HG02588 (cell line): ENCODE data around the gene TMEM131L.

ENCODE experiments used
- ATAC-seq: cut with Tn5 transposase; IDR thresholded peaks from one replicate; pipeline ENCODE4 v1.9.1; 2021; ENCODE audit warnings: mild to moderate bottlenecking, moderate library complexity; ENCODE audit not compliant: unreplicated experiment

Gene TMEM131L

DNA sequence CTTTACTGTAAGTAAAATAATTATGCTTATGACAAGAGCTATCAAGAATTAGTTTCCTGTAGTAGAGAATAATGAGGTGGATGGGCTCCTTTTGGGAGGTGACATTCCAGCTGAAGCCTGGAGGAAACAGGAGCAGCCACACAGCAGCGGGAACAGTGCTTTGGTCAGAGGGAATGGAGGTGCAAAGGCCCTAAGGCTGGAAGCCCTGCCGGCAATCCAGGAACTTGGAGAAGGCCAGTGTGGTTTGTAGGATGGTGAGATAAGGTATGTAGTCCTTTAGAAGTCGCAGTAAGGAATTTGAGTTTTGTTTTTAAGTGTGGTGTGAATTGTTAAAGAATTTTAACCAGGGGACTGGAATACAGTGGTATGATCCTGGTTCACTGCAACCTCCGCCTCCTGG is 8.1 kb downstream of the TMEM131L start:
- ATAC-seq, result no peak

DNA sequence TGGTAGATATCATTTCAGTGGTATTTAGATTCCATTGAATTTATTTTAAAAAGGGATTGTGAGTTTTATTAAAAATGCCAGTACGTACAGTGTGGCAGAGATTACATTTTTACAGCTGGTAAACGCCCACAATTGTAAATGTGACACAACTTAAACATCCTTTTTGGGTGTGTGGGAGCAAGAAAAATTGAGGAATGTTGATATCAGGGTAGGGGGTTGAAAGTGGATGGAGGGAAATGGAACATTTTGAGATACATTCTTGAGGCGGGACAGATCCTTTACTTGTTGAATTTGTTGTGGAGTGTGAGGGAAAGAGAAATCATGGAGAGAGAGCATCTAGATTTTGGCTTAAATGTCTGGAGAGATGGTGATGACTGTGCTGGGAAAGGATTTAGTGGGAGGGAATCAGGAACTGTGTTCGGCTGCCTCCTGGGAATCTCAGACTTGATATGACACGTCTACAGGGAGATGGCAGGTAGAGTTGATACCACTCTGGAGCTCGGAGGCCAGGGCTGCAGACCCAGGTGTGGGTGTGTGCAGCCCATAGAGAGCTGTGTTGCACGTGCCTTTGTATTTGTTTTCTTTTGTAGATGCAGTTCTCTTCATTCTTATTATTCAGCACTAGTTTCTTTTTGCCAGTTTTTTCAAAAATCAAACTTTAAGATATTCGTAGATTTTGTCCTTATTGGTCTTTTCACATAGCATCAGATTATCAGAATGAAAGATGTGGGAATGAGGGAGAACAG is 10.8 kb downstream of the TMEM131L start:
- ATAC-seq, result no peak

DNA sequence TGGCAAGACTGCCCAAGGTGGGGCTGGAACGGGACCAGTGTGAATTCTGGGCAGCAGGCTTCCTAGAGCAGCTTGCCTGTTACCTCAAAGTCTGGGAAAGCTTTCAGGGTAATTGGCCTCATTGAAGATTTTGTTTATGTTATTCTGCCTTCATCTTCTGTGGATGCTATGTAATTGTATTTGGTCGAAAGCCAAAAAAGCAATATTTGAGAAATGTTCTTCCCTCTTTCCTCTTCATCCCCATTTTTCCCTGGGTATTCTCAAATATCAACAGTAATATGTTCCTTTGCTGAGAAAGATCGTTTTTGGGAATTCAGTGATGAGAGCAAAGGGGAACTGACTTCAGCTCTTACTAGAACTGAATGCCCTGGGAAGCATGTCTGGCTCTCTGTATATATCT is 12.9 kb downstream of the TMEM131L start:
- ATAC-seq, result no peak

DNA sequence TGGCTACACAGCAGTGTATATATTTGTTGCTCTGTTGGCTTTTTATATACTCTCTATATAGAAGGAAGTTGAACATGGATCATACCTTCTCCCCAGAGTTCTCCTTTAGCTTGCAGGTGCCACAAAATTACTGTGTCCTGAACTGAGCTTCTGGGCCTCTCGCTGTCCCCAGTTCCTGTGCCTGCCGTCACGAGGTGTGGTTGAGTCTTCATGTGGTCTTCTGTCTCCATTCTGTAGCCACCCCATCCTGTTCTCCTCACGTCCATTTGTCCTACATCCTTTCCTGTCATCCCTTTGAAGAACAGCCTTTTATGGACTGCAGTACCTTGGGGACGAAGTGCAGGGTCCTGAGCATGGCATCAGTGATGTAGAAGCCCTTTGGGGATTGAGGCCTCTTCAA is 14.5 kb downstream of the TMEM131L start:
- ATAC-seq, result no peak

DNA sequence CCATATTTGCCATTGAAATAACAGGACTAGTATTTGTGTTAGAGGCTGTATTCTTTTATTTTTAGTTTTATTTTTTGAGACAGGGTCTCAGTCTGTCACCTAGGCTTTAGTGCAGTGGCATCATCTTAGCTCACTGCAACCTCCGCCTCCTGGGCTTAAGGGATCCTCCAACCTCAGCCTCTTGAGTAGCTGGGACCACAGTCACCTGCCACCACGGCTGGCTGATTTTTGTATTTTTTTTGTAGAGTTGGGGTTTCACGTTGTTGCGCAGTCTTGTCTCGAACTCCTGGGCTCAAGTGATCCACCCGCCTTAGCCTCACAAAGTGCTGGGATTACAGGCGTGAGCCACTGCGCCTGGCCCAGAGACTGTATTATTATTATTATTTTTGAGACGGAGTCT is 15.3 kb downstream of the TMEM131L start:
- ATAC-seq, result no peak

DNA sequence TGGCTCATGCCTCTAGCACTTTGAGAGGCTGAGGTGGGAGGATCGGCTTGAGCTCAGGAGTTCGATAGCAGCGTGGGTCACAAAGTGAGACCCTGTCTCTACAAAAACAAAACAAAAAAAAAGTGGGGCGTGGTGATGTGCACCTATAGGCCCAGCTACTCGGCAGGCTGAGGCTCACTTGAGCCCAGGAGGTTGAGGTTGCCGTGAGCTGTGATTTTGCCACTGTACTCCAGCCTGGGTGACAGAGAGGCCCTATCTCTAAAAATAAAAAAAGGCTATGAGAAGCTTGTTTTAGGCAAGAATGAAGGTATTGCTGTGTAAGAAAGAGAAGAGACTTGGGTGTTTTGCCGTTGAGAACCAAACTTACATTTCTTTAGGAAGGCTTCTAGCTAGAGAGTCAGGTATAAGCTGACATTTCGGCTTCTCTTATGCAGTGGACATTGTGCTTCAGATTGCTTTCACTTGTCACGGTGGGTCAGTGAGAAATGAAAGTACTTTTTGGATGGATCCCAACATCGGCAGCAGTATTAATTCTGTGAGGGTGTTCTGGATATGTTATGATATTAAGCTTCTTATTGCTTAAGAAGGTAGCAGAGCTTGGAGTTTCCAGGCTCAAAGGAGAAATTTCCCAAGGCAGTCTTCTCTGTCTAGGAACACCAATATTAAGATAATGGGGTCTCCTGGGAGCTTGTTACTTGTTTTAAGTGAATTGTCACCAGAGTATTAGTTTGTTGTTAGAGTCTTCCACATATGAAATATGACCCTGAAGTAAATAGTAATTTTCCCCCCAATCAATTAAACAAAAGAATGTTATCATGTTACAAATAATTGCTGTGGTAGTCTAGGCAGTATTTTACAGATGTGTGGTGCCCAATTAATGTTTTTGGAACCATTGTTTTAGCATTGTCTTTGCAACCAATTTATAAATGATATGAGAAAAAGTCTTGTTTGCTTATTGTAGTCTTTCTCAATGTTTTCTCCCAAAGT is 17.6 kb downstream of the TMEM131L start:
- ATAC-seq, result no peak

DNA sequence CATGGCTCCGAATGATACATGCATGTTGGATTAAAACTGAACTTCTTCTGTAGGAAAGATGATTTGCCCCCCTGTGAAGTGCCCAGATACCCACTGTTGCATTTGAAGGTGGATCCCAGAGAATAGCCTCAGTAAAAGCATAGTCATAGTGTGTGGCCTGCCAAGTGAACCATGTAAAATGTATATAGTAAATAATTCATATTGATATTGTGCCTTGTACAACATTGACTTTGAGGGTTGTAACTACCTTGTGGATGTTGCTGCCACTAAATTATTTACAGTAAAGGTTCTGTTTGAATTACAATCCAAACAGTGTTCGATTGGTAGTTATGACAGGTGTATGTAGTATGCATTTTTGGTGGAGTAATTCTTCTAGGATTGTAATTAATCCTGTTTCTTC is 19.2 kb downstream of the TMEM131L start:
- ATAC-seq, result no peak

DNA sequence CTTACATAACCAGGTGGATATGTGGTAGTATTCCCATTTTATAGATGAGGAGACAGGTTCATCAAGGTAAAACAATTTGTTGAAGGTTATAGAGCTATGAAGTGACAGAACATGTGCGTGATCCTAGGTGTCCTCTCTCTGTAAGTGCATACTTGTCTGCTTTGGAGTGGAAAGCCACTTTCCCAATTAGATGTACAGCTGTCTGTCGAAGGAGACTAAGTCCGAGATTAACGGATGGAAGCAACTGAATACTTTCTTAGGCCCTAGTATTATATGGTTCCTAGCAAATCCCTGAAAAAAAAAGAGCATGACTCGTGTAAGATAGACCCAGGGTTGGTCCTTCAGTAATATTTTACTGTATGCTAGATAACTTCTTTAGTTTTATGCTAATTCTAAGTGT is 19.7 kb downstream of the TMEM131L start:
- ATAC-seq, result no peak

DNA sequence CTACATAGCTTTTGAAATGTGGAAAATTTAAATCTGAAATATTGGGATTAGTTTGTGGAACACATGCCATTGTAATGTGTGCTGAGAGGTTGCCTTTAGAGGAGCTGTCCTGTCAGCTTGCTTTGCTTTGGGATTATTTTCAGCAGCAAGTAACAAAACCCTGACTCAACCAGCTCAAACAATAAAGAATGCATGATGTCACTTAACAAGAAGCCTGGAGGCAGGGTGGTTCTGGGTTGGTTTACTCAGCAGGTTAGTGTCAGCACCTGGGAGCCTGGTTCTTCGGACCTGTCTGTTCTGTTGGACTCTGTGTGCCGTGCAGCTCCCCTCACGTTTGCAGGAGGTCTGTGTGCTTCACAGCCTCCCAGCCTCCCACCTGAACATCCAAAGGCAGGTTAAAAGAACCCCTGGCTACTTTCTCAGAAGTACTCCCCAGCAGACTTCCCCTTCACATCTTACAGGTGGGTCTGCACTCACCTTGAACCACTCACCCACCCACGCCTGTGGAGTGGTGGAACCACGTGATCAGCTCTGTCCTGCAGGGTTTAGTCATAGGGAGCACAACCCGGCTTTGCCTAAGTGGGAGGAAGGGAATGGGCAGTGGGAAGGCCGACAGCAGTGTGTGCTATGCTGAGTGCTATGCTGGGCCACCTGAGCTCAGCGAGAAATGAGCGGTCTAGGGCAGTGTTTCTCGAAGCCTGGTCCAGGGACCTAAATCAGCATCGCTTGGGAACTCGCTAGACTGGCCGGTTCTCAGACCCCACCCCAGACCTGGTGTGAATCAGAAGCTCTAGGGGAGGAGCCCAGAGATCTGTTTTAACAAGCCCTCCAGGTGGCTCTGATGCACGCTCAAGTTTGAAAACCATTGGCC is 20.4 kb downstream of the TMEM131L start:
- ATAC-seq, result no peak

DNA sequence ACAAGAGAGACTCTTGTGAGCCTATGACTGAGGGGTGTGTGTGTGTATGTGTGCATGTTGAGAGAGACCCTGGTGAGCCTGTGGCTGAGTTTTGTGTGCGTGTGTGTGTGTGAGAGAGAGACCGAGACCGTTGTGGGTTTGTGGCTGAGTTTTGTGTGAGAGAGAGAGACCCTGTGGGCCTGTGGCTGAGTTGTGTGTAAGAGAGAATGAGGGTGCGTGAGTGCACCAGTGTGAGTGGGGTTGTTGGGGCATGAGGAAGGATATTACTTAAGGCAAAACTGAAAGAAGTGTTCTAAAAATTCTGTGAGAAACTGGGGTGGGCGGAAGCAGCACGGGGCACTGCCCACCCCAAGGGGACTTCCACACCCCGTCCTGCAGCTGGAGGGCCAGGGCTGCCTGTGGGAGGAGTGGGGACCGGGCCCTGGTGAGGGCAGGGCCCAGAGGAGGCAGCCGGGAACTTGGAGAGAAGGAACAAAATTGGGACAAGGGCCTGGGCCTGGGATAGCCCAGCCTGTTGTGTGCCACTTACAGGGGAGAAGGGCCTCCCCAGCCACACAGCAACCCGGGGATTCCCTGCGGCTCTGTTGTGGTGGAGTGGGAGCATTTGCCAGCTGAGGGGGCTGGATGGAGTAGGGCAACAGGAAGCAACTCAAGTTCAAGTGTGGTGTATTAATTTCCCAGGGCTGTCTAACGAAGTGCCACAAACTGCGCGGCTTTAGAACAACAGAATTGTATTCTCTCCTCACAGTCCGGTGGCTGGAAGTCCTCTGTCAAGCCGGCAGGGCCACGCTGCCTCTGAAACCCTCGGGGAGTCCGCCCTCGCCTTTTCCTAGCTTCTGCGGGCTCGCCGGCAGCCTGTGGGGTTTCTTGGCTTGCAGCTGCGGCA is 22.1 kb downstream of the TMEM131L start:
- ATAC-seq, result peak; percentile 57

DNA sequence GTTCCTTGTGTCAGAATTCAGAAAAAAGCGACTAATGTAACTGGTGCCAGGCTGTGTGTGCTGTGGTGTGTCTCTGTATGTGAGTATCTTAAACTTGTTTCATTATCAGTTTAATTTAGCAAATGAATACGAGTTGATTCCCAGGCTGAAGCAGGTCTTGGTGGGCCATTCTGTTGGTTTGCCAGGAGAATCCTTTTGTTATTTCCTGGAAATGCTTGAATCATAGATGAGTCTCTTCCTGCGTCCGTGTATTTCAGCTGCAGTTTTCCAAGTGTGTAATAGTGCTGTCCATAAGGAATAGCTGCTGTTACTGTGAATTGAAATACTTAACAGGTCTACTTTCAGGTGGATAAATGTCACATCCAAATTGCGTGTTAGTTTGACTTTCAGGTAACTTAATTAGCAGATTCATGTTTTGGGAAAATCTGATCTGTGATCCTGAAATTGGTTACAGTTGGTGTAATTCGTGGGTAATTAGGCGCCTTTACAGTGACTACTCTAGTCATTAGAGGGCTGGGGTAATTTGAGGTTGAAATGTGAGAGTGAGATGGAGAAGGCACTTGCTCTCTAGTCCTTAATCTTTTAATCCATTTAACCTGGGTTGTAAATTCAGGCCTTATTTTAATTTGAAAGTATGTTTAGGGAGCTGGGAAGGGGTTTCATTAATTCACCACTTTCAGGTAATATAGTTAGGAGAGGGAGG is 23.8 kb downstream of the TMEM131L start:
- no peak for ATAC-seq

DNA sequence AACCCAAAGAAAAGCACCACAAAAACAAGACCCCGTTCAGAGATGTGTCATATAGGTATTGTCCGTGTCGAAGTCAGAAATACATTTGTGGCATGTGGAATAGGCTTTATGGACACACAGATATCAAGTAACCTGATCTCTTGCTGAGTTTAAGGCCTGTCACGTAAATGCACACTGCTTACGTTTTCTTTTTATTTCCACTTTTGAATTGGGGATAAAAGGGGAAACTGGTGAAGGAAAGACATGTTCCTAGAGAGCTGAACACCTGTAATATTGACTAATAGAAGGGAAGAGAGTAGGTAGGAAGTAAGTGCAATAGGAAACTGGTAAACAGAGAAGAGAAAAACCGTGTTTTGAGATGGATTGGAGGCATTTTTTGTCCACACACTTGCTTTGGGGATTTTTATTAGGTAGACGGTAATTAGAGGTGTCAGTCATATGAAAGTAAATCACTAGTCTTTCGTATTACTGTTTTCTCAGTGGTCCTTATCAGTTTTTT is 24.9 kb downstream of the TMEM131L start:
- ATAC-seq, result no peak

DNA sequence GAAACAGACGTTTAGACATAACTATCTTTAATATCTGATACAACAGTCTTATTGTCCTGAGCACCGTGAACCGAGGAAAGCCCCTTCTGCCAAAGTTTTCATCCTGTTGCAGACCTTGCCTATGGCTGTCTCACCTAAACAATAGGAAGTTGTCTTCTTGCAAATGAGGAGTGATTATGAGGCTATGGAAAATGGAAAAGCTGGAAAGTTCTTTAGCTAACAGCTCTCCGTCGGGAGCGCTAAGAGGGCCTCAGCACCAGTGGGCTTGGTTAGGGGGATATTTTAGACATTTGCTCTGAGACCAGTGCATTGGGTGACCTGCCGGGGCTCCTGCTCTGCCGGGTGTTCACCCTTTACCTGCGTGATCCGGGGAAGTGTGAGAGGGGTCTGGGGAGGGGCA is 28.4 kb downstream of the TMEM131L start:
- no peak for ATAC-seq

DNA sequence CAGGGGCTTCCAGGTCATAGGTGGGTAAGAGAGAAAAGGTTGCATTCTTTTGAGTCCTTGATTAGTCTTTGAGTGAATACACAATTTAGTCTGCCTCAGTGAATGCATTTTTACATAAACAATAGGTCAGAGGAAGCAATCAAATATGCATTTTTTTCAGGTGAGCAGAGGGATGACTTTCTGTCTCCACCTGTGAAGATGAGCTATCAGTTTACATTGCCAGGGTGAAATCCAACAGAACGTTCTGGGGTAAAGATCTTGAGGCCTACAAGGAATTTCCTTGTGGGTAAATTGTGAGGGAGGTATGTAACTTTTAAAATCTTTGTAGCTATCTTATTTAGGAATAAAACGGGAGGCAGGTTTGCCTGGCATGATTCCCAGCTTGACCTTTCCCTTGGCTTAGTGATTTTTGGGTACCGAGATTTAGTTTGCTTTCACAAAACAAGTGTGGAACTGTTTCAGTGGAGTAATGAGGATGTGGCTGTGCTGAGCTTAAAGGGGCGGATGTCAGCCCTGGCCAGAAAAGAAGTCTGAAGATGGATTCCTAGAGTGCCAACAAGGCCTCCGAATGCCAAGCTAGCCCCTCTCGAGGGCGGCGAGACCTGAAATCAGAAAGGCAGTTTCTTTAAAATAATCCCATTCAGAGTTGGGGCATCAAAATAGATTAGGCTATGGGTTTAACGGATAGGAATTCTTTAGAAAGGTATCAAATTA is 29.5 kb downstream of the TMEM131L start:
- ATAC-seq, result no peak

DNA sequence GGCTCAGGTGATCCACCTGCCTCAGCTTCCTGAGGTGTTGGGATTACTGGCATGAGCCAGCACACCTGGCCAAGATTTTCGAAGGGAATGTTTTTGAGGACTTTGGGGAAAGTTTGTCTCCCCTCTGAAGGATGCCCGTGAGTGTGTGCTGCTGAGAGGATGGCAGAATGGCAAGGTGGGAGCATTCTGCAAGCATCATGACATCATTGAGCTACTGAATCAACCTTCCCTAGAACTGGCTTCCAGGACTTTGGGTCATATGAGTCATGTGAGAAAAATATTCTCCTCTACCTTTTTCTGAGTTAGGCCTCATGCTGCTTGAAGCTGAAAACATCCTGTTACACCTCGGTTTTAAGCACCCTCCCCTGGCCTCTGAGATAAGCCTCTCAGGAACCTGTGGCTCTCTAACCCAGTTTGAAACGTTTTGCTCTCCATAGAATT is 31.0 kb downstream of the TMEM131L start:
- no peak for ATAC-seq

DNA sequence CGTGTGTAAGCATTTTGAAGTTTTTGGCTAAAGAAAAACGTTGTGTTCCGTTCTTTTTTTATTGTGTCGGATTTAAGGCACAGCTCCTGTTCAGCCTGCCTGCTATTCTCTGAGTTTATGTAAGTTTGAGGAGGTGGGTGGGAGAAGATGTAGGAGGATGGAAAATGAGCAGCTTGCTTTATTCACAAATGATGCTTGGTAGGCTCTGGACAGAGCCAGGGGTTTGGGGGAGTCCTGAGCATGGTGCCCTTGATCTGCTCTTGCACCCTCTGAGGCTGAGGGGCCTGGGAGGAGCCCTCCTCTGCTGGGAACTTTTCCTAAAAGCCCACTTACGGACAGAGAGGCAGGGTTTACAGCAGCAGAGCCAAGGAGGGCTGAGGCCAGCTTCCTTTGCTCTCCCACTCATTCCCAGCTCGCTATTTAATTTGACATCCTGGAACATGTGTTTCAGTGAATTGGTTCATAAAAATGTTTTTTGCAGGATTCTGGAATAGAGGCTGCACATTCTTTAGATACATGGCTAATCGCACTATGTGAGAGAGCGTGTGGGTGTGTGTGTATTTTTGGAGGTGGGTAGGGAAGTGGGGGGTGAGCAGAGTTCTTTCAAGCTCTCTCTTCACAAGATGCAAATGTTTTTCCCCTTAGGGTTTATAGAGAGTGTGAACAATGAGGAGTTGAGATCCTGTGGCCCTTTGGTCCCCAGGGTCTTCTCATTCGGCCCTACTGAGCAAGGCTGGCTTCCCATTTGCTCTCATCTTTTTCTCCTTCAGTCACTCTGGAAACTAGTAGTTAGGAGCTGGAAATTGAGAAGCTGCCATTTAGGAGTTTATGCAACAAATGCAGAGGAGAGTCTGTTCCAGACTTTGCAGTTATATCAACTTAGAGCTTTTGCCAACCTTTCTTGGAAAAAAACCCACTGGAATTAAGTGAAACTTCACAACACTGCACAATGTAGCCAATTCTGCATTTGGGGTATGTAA is 32.1 kb downstream of the TMEM131L start:
- ATAC-seq, result peak; percentile 65

DNA sequence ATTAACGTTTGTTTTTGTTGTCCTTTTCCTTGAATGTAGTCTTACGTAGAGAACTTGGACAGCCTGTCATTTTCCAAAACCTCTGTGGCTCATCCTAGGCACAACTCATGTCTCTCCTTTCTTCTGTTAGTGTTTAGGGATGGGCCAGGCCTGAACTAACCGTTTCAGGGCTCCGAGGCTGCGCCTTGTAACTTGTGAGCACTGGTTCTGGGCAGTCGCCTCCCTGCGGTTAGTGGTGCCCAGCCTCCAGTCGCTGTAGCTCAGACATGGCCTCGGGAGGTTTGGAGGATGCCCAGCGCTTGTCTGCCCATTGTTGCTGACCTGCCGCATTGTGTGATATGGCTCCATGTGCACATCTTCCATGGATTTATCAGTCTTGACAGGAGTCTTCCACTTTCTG is 32.8 kb downstream of the TMEM131L start:
- ATAC-seq, result no peak
